ENCODE data around the gene FHOD3. TPM values are rescaled to one million over a fixed set of nuclear protein-coding genes. Genes with fewer than 3 reads are reported as not detected.
A peak's percentile ranks its signal among the peaks of the same experiment; 100 is the strongest.

The FHOD3 gene
- total RNA-seq, 4 donors from 2014 or later: 3.5 to 40.0 (median 14.5) TPM

DNA sequence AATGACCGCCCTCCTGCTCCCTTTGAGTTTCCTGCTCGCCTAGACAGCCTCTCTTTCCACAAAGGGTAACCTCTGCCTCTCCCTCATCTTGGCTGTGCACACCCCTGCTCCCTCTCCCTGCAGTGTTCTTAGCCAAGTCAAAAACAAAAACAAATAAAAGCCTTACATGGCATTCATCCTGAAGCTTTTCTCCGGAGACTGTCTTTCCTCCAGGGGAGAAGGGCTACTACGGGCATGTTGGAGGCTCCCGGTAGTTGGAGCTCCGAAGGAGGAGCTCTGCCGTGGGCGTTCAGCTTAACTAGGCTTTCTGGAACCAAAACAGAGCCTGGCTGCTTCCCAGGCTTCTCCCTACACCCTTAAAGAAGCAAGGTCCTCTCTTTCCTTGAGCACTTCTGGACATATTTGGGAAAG is 427.1 kb downstream of the FHOD3 start:
- Histone ChIP-seq H3K4me3 (peak overlapping the region in 2 of 4 donors; percentile 7 to 25), H3K4me1 (peaks cover 0 to 4% (median 0%) of the 10 kb centered on the region in 4 donors), H3K9me3 (no peaks in the 10 kb centered on the region), H3K36me3 (no peaks in the 10 kb centered on the region), H3K27me3 (no peaks in the 10 kb centered on the region), H3K27ac (peak overlapping the region in 3 of 4 donors; percentile 1 to 18 (median 3))
- TF ChIP-seq EP300 (IDR thresholded peaks at IDR 0.05; ENCODE audit: low read depth) (no peak), POLR2AphosphoS5 (IDR thresholded peaks at IDR 0.05) (no peak), POLR2A (IDR thresholded peaks at IDR 0.05) (no peak)
- TF ChIP-seq, protein P1, sequence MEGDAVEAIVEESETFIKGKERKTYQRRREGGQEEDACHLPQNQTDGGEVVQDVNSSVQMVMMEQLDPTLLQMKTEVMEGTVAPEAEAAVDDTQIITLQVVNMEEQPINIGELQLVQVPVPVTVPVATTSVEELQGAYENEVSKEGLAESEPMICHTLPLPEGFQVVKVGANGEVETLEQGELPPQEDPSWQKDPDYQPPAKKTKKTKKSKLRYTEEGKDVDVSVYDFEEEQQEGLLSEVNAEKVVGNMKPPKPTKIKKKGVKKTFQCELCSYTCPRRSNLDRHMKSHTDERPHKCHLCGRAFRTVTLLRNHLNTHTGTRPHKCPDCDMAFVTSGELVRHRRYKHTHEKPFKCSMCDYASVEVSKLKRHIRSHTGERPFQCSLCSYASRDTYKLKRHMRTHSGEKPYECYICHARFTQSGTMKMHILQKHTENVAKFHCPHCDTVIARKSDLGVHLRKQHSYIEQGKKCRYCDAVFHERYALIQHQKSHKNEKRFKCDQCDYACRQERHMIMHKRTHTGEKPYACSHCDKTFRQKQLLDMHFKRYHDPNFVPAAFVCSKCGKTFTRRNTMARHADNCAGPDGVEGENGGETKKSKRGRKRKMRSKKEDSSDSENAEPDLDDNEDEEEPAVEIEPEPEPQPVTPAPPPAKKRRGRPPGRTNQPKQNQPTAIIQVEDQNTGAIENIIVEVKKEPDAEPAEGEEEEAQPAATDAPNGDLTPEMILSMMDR (IDR thresholded peaks at IDR 0.05): no peak
- no peak for DNase-seq
- 40 to 58% methylated on average over 2 to 8 of the region's 8 CpGs for WGBS, 2 donors (ENCODE audit: low coverage in 1 of 2)
- intact Hi-C loops (cut with DNase I; ENCODE audit: low total_unique reads): no loop called here
- in situ Hi-C loops (cut with MboI; ENCODE audit: low pct_ligation_motif_present in 1 of 4, low pct_unique_long_range_greater_than_20kb in 1 of 4, low sequenced_read_pairs in 3 of 4): no loop called here

DNA sequence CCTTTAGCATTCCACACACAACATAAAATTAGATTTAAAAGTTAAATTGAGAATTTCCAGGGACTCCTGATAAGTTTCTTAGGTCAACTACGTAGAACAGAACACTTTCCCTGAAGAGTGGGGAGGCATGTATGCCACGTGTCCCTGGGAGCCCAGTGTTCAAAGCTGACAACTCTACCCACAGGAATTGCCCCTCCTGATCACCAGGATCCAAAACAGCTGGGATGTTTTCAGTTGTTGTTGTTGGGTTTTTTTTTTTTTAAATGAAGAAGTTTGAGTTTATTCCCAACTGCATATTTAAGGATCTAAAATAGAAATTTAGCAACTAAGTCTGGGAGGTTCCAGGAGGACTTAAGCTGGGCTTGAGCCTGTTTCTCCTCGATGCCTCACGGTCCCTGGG is 430.8 kb downstream of the FHOD3 start:
- H3K9me3 ChIP-seq: no peaks in the 10 kb centered on the region
- H3K36me3 ChIP-seq: no peaks in the 10 kb centered on the region
- in situ Hi-C loops (cut with MboI; ENCODE audit: low pct_ligation_motif_present in 1 of 4, low pct_unique_long_range_greater_than_20kb in 1 of 4, low sequenced_read_pairs in 3 of 4): no loop called here
- H3K4me1 ChIP-seq: peaks cover 0 to 4% (median 0%) of the 10 kb centered on the region in 4 donors
- DNase-seq: no peak
- WGBS, 2 donors (ENCODE audit: low coverage in 1 of 2): 79 to 86% methylated on average over 4 of the region's 4 CpGs
- no peak for TF ChIP-seq POLR2AphosphoS5 (IDR thresholded peaks at IDR 0.05)
- TF ChIP-seq, protein P1 (IDR thresholded peaks at IDR 0.05): no peak
- TF ChIP-seq EP300 (IDR thresholded peaks at IDR 0.05; ENCODE audit: low read depth): no peak
- no peak for TF ChIP-seq POLR2A (IDR thresholded peaks at IDR 0.05)
- intact Hi-C loops (cut with DNase I; ENCODE audit: low total_unique reads): no loop called here
- no peak overlapping the region for H3K27ac ChIP-seq
- no peak overlapping the region for H3K4me3 ChIP-seq
- no peaks in the 10 kb centered on the region for H3K27me3 ChIP-seq

DNA sequence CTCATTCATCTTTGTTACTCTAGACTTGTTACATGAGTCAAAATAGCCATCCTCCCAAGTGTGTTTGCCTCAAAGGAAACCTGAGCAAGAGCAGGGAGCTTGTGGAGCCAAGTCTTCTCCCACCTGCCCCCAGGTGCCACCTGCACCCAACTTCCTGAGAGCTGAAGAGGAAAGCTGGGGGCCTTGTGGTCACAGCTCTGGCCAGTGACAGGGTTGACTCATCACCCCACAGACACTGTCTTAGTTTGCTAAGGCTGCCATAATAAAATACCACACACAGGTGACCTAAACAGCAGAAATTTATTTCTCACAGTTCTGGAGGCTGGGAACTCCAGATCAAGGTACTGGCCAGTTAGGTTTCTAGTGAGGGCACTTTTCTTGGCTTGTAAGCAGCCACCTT is 431.7 kb downstream of the FHOD3 start:
- intact Hi-C loops (cut with DNase I; ENCODE audit: low total_unique reads): no loop called here
- in situ Hi-C loops (cut with MboI; ENCODE audit: low pct_ligation_motif_present in 1 of 4, low pct_unique_long_range_greater_than_20kb in 1 of 4, low sequenced_read_pairs in 3 of 4): no loop called here
- Histone ChIP-seq H3K4me1 (peaks cover 0 to 4% (median 0%) of the 10 kb centered on the region in 4 donors), H3K27ac (no peak overlapping the region), H3K36me3 (no peaks in the 10 kb centered on the region), H3K4me3 (no peak overlapping the region), H3K27me3 (no peaks in the 10 kb centered on the region), H3K9me3 (no peaks in the 10 kb centered on the region)
- DNase-seq: no peak
- TF ChIP-seq POLR2AphosphoS5 (IDR thresholded peaks at IDR 0.05) (no peak), EP300 (IDR thresholded peaks at IDR 0.05; ENCODE audit: low read depth) (no peak), POLR2A (IDR thresholded peaks at IDR 0.05) (no peak)
- TF ChIP-seq, protein P1 (IDR thresholded peaks at IDR 0.05): no peak

DNA sequence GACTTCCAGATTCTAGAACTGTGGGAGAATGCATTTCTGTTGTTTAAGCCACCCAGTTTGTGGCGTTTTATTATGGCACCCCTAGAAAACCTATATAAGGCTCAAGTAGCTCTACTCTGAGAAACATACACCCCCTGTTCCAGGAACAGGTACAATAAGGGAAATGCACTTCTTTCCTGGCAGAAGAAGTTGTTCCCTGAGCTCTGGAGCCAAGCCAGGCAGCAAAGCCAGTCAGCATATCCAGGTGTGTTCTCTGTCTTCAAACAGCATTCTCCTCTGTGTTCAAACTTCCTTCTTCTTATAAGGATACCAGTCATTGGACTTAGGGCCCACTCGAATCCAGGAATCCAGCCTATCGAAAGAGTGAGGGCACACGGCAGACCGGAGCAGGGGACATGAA is 434.8 kb downstream of the FHOD3 start:
- no peaks in the 10 kb centered on the region for H3K4me1 ChIP-seq
- no peak for DNase-seq
- 60 to 94% methylated on average over 1 to 5 of the region's 5 CpGs for WGBS, 2 donors (ENCODE audit: low coverage in 1 of 2)
- intact Hi-C loops (cut with DNase I; ENCODE audit: low total_unique reads): no loop called here
- H3K9me3 ChIP-seq: no peaks in the 10 kb centered on the region
- TF ChIP-seq EP300 (IDR thresholded peaks at IDR 0.05; ENCODE audit: low read depth) (no peak), POLR2A (IDR thresholded peaks at IDR 0.05) (no peak), POLR2AphosphoS5 (IDR thresholded peaks at IDR 0.05) (no peak)
- TF ChIP-seq, protein P1 (IDR thresholded peaks at IDR 0.05): no peak
- no peak overlapping the region for H3K27ac ChIP-seq
- in situ Hi-C loops (cut with MboI; ENCODE audit: low pct_ligation_motif_present in 1 of 4, low pct_unique_long_range_greater_than_20kb in 1 of 4, low sequenced_read_pairs in 3 of 4): no loop called here
- H3K4me3 ChIP-seq: no peak overlapping the region
- no peaks in the 10 kb centered on the region for H3K36me3 ChIP-seq
- H3K27me3 ChIP-seq: no peaks in the 10 kb centered on the region
